ENCODE results near the gene CHD5.

The CHD5 gene

GRCh38 chr1:6151291-6151822 lies 28.8 kb downstream of the CHD5 start:
- DNase-seq = no peak

DNA sequence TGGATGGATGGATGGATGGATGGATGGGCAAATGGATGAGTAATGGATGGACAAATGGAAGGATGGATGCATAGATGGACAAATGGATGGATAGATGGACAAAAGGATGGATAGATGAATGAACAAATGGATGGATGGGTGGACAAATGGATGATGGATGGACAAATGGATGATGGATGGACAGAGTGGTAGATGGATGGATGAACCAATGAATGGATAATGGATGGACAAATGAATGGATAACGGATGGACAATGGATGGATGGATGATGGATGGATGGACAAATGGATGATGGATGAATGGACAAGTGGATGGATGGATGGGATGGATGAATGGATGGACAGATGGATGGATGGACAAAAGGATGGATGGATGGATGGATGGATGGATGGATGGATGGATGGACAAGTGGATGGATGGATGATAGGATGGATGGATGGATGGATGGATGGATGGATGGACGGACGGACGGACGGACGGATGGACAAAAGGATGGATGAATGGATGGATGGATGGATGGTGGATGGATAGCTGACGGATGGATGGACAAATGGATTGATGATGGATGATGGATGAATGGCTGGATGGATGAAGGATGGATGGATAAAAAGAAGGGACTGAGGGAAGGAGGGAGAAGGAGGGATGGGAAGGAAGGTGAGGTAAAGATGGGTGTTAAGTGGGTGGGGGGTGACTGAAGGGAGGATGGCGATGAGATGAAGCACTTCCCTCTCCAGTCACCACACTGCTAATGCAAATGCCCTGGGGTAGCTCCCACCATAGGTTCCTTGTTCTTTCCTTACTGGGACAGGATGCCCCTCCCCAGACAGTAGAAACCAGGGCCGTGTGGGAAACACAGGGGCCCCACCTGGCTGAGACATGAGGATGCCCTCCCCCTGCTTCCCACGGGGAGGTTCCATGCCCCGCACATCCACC lies 29.8 kb downstream of the CHD5 start:
- DNase-seq = no peak

- no peak for DNase-seq
These were observed 30.5 kb downstream of the CHD5 start for GRCh38 chr1:6149597-6149996.

DNA sequence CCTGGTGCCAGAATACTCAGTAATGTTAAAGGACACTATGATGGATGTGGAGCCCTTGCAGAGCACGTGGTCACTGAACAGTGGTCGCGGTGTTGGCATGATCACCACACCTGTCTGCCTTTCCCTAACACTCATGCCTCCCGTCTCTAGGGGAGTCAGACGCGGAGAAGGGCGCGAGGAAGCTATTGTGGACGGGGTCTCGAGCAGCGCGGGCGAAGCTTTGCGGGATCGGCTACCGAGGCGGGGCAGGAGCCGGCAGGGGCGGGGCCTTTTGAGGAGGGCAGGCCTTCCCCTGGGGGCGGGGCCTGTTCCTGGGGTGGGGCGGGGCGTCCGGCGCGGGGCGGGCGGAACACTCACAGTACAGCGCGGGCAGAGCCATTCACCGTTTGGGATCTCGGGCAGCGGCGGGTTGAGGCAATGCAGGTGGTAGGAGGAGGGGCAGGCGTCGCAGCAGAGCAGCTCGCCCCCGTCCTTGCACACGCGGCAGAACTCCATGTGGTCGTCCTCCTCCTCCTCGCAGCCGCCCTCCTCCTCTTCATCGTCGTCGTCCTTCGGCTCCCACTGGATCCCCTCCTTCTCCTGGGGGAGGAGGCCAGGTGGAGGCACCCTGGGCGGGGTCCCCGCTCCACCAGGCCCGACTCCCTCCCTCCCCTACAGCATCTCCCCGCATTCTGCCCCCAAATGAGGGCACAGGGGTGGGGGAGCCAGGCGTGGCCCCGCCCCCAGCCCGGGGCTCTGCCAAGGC lies 31.5 kb downstream of the CHD5 start:
- DNase-seq = peak; percentile 61

DNA sequence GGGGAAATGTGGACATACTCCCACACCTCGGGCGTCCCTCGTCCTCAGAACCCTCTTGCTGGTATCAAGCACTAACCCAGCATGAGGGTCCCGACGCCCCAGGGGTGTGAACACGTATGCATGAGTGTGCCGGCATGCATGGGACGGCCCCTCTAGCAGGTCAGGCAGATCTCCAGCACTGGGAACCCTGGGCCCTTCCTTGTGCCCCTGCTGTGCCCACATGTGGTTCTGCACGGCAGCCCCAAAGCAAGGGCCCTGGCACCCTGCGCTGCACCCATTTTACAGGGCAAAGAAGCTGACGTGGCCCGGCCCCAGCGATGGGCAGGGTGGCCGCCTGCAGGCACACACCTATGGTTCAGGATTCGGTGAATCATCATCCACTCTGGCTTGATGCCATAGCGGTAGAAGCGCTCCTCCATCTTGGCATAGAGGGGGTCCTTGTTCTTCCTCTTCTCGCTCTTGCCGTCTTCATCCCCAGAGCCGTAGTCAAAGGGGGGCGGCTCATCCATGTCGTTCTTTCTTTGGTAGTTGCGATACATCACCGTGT lies 34.2 kb downstream of the CHD5 start:
- no peak for DNase-seq

- peak; percentile 29 for DNase-seq
These were observed 34.7 kb downstream of the CHD5 start for GRCh38 chr1:6145396-6145750.

GRCh38 chr1:6144647-6145395 lies 35.3 kb downstream of the CHD5 start:
- DNase-seq = peak; percentile 61

- DNase-seq = no peak
These were observed 35.9 kb downstream of the CHD5 start for GRCh38 chr1:6144175-6144574.

DNA sequence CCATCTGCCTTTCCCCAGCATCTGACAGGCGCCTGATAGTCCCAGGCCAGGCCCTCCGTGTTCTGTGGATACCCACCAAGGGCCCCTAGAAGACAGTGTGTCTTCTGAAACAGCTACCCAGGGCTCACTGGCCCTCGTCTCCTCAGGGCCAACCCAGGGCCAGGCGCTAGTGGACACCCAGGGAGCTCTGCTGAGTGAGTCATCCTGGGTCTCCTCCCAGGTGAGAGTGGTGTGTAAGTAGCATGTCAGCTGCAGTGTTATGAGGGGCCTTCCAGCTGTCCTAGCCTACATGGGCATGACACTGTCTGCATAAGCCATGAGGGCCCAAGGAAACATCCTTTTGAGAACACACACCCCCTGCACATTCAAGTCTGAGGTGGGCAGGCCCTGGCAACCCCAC lies 36.7 kb downstream of the CHD5 start:
- no peak for DNase-seq

DNA sequence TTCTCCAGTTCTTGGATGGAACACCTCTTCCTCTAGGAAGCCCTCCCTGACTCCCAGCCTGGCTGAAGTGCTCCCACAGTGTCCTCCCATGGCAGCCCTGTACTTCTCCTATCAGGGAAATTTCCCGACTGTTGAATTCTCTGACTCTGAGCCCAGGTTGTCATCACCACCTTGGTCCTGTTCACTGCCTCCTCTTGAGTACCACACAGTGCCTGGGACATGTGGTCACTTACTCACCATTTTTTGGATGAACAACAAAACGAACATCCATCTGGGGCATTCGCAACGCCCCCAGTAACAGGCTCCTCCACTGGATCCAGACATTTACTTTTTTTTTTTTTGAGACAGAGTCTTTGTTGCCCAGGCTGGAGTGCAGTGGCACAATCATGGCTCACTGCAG lies 37.4 kb downstream of the CHD5 start:
- no peak for DNase-seq

- DNase-seq = no peak
These were observed 38.0 kb downstream of the CHD5 start for GRCh38 chr1:6142036-6142621.

DNA sequence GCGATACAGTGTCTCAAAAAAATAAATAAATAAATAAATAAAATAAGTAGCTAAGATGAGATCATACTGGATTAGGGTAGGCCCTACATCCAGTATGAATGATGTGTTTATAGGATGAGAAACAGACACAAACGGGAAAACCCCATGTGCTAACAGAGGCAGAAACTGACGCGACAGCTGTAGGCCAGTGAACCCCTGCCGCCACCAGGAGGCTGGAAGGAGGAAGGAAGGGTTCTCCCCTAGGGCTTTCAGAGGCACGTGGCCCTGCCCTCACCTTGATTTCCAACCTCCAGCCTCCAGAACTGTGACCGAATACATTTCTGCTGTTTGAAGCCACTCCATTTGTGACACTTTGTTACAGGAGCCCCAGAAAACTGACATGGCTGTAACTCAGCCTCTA lies 38.5 kb downstream of the CHD5 start:
- no peak for DNase-seq

- DNase-seq = no peak
These were observed 39.7 kb downstream of the CHD5 start for GRCh38 chr1:6140413-6140812.

- DNase-seq = no peak
These were observed 42.4 kb downstream of the CHD5 start for GRCh38 chr1:6137758-6138157.

GRCh38 chr1:6136516-6137220 lies 43.5 kb downstream of the CHD5 start:
- no peak for DNase-seq

DNA sequence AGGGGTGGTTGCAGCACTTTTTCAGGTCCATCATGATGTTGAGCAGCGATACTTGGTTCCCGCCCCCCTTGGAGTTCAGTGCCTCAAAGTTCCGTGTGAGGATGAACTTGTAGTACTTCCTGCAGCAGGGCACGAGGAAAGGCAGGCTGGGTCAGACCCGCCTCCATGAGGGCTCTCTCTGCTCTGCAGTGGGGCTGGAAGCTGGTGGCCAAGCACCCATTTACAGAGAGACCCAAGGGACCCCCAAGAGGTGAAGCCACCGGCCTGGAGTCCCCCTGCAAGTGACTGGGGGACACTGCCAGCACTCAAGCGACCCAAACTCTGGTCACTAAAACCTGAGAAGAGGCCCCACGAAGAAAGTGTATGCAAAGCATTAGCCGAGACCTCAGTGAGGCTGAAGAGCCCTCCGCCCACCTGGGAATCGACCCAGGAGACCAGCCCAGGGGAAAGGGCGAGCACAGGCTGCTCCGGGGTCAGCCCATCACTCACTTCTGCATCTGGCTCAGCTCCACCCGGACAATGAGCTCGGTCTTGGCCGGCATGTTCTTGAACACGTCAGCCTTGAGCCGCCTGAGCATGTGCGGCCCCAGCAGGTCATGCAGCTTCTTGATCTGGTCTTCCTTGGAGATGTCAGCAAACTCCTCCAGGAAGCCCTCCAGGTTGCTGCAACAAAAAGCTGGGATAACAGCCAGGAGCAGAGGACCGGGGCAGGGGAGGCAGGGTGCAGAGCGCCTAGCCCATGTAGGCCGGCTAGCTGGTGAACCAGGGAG lies 45.2 kb downstream of the CHD5 start:
- DNase-seq = no peak

GRCh38 chr1:6134206-6134605 lies 45.9 kb downstream of the CHD5 start:
- no peak for DNase-seq

DNA sequence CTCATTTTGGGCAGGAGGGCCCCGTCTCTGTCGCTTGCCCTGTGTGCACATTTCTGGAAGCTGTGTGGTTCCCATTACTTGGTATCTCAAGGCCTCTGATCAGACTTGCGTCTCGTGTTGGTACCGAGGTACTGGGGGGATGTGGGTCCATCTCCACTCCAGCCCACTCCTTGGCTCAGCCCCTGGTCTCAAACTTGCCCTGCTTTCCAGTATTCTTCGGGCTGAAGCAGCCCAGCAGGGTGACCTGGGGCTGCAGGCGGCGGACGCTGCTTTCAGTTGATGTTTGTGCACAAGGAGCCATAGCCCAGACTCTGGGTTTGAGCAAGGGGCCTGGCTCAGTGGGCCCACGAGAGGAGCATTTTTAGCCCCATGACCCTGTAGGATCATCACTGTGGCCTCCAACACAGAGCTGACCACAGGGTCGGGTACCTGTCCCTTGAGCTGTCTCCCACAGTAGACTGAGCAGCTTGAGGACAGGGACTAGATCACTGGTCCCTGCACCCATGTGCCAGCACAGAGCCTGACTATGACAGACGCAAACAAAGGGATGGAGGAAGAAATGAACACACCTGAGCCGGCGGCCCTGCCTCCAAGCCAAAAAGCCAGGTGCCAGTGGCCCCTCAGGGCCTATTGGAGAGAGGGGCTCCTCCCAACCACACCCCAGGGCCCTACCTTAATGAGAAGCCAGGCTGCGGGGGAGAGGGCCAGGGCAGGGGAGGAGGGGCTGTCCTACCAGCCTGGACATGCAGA lies 46.8 kb downstream of the CHD5 start:
- DNase-seq = no peak

GRCh38 chr1:6131561-6131960 lies 48.6 kb downstream of the CHD5 start:
- no peak for DNase-seq

DNA sequence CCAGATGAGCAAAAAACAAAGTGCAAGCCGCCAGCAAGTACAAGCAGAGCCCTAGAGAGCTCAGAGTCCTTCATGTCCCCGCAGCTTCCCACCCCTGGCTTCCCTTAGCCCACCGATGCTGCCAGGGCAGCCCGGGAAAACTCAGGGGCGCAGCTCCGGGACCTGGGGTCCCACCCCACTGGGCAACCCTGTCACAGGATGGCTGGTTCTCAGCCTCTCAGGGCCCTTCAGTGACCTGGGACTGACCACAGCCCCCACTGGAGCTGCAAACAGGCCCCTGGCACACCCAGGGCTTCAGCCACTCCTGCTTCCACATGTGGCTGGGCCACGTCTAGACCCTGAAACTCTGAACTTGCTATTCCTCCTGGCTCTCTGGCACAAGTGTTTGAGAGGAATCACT lies 49.5 kb downstream of the CHD5 start:
- DNase-seq = no peak
